OCI-LY1 (cell line): ENCODE measurements around the gene LCE1F.

ENCODE experiments used
- H2AFZ ChIP-seq: fragments of 200-600 bp; sonication (generic), shearing (Covaris generic); 2 replicates; pipeline ENCODE4 v1.6.0; 2014; ENCODE audit warnings: antibody characterized with exemption, mild to moderate bottlenecking, low read length
- H3F3A ChIP-seq: fragments of 200-600 bp; sonication (generic), shearing (Covaris generic); 2 replicates; pipeline ENCODE4 v1.6.0; 2014; ENCODE audit warnings: mild to moderate bottlenecking, antibody characterized with exemption, low read length, moderate library complexity; ENCODE audit not compliant: insufficient read depth
- H3K27ac ChIP-seq: fragments of 200-600 bp; sonication (generic); 2 replicates; pipeline ENCODE4 v1.5.1; 2014; ENCODE audit warnings: low read length, mixed run types, mild to moderate bottlenecking, low read depth; ENCODE audit not compliant: poor library complexity, severe bottlenecking
- H3K27me3 ChIP-seq: fragments of 200-600 bp; sonication (generic); 2 replicates; pipeline ENCODE4 v1.6.0; 2014; ENCODE audit warnings: antibody characterized with exemption, mild to moderate bottlenecking, low read length, moderate library complexity; ENCODE audit not compliant: insufficient read depth
- H3K36me3 ChIP-seq: fragments of 200-600 bp; sonication (generic); 2 replicates; pipeline ENCODE4 v1.6.1; 2014; ENCODE audit warnings: mild to moderate bottlenecking, antibody characterized with exemption, low read length, moderate library complexity, mixed read lengths; ENCODE audit not compliant: insufficient read depth
- H3K4me1 ChIP-seq: fragments of 200-600 bp; sonication (generic); 2 replicates; pipeline ENCODE4 v1.5.1; 2014; ENCODE audit warnings: mild to moderate bottlenecking, low read length, moderate library complexity; ENCODE audit not compliant: insufficient read depth, severe bottlenecking
- H3K4me2 ChIP-seq: fragments of 200-600 bp; sonication (generic), shearing (Covaris generic); 2 replicates; pipeline ENCODE4 v1.6.1; 2014; ENCODE audit warnings: low read length
- H3K4me3 ChIP-seq: fragments of 200-600 bp; sonication (generic); 2 replicates; pipeline ENCODE4 v1.5.1; 2014; ENCODE audit warnings: low read length, low read depth, mild to moderate bottlenecking, mixed read lengths; ENCODE audit not compliant: poor library complexity, severe bottlenecking
- H3K79me2 ChIP-seq: fragments of 200-600 bp; shearing (Covaris generic); 2 replicates; pipeline ENCODE4 v1.6.1; 2016; ENCODE audit warnings: mixed run types, low read length, mixed read lengths; ENCODE audit not compliant: insufficient read depth
- H3K9ac ChIP-seq: fragments of 200-600 bp; sonication (generic), shearing (Covaris generic); 2 replicates; pipeline ENCODE4 v1.6.1; 2014; ENCODE audit warnings: mild to moderate bottlenecking, low read length, mixed read lengths
- H3K9me2 ChIP-seq: fragments of 200-600 bp; sonication (generic), shearing (Covaris generic); 2 replicates; pipeline ENCODE4 v1.6.1; 2014; ENCODE audit warnings: low read depth, mild to moderate bottlenecking, low read length, mixed read lengths
- H3K9me3 ChIP-seq: fragments of 200-600 bp; shearing (Covaris generic); 2 replicates; pipeline ENCODE4 v1.6.1; 2014; ENCODE audit warnings: low read length, mixed read lengths
- H4K20me1 ChIP-seq: fragments of 200-600 bp; sonication (generic), shearing (Covaris generic); 2 replicates; pipeline ENCODE4 v1.6.0; 2016; ENCODE audit warnings: mild to moderate bottlenecking, low read length; ENCODE audit not compliant: insufficient read depth
- CTCF ChIP-seq: fragments of 200-600 bp; sonication (generic), shearing (Covaris generic); IDR thresholded peaks from 2 replicates; pipeline ENCODE4 v1.5.1; 2017; ENCODE audit warnings: mild to moderate bottlenecking, antibody characterized with exemption, low read length, moderate library complexity, mixed read lengths
- EZH2 ChIP-seq: fragments of 200-600 bp; sonication (generic), shearing (Covaris generic); IDR thresholded peaks from 2 replicates; pipeline ENCODE4 v1.8.0; 2017; ENCODE audit warnings: borderline replicate concordance, mixed run types, mild to moderate bottlenecking, antibody characterized with exemption, low read length, moderate library complexity, mixed read lengths

Gene LCE1F

GRCh38 chr1:152801333-152801732, 26.4 kb downstream of the LCE1F start:
- no peak overlapping the region for H3K9ac ChIP-seq
- TF ChIP-seq CTCF (no peak), EZH2 (no peak)
- H3K4me1 ChIP-seq, result no peaks in the 10 kb centered on the region
- H3K4me3 ChIP-seq, result no peak overlapping the region
- no peaks in the 10 kb centered on the region for H3K9me3 ChIP-seq
- H2AFZ ChIP-seq, result no peak overlapping the region
- H3F3A ChIP-seq, result no peaks in the 10 kb centered on the region
- H3K79me2 ChIP-seq, result no peaks in the 10 kb centered on the region
- H3K27ac ChIP-seq, result no peak overlapping the region
- no peaks in the 10 kb centered on the region; the same call in 1 of the 2 replicates for H3K27me3 ChIP-seq
- H3K36me3 ChIP-seq, result no peaks in the 10 kb centered on the region
- H3K4me2 ChIP-seq, result no peak overlapping the region
- H4K20me1 ChIP-seq, result no peaks in the 10 kb centered on the region
- no peaks in the 10 kb centered on the region for H3K9me2 ChIP-seq

GRCh38 chr1:152806576-152806975, 31.6 kb downstream of the LCE1F start, which contains the start of gene LCE1C:
Gene LCE1C, minus strand, starts transcription at chr1:152806651. Its CDS starts 1,173 bp downstream, at chr1:152805478.
- Histone ChIP-seq H2AFZ (no peak within 1 kb of the TSS), H3K36me3 (no peaks in the 10 kb centered on the region), H4K20me1 (no peaks in the 10 kb centered on the region), H3K4me1 (no peaks in the 10 kb centered on the region), H3K27ac (no peak within 1 kb of the TSS), H3K4me3 (no peak within 1 kb of the TSS), H3K27me3 (no peaks in the 10 kb centered on the region; the same call in 1 of the 2 replicates), H3K9ac (no peak within 1 kb of the TSS), H3F3A (no peaks in the 10 kb centered on the region), H3K9me3 (no peaks in the 10 kb centered on the region), H3K4me2 (no peak within 1 kb of the TSS), H3K9me2 (no peaks in the 10 kb centered on the region), H3K79me2 (no peaks in the 10 kb centered on the region)
- TF ChIP-seq EZH2 (no peak), CTCF (no peak)

DNA sequence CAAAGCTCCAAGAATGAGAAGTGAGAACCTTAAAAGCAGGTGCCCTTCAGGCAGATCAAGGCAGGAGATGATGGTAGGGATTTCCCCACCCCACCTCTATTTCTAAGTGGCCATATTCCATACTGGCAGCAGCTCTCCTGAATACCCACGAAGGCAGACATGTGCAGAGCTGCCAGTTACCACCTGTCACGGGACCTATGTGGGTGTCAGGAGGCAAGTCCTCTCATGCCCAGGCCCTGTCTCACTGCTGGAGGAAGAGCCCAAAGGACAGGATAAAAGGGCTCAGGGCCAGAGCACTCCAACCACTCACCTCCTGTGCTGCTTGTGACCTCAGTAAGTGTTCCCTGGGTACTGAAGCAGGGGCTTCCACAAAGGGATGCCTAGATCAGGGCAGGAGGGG, 36.1 kb downstream of the LCE1F start:
- Histone ChIP-seq H3K9ac (no peak overlapping the region), H2AFZ (no peak overlapping the region), H3K9me2 (no peaks in the 10 kb centered on the region), H3K4me2 (no peak overlapping the region), H3K4me1 (no peaks in the 10 kb centered on the region), H3K4me3 (no peak overlapping the region), H4K20me1 (no peaks in the 10 kb centered on the region), H3K36me3 (no peaks in the 10 kb centered on the region), H3K79me2 (no peaks in the 10 kb centered on the region), H3K9me3 (no peaks in the 10 kb centered on the region), H3F3A (no peaks in the 10 kb centered on the region), H3K27me3 (no peaks in the 10 kb centered on the region), H3K27ac (no peak overlapping the region)
- TF ChIP-seq CTCF, result no peak
- TF ChIP-seq EZH2, result no peak
